H9 (cell line): ENCODE results near the gene YWHAH. TPM values are rescaled to one million over a fixed set of nuclear protein-coding genes. Genes with fewer than 3 reads are reported as not detected.

Experiments
- DNase-seq: peaks from one replicate; pipeline ENCODE4 v3.0.0-alpha.2; 2017
- H2AFZ ChIP-seq: one replicate; pipeline ENCODE4 v1.6.1; 2013; ENCODE audit warnings: mild to moderate bottlenecking, low read length, control low read depth, moderate library complexity
- H2AK5ac ChIP-seq: 2 replicates; pipeline ENCODE4 v1.6.1; 2013; ENCODE audit warnings: low read length, control low read depth, mixed read lengths; ENCODE audit not compliant: insufficient read length
- H2BK120ac ChIP-seq: one replicate; pipeline ENCODE4 v1.6.1; 2013; ENCODE audit warnings: low read depth, mild to moderate bottlenecking, low read length, control low read depth, inconsistent platforms; ENCODE audit not compliant: poor library complexity, severe bottlenecking
- H2BK12ac ChIP-seq: 2 replicates; pipeline ENCODE4 v1.6.1; 2013; ENCODE audit warnings: low read length, control low read depth, mixed read lengths, low read depth; ENCODE audit not compliant: insufficient read length
- H2BK15ac ChIP-seq: 2 replicates; pipeline ENCODE4 v1.6.1; 2013; ENCODE audit warnings: low read depth, low read length, control low read depth
- H2BK20ac ChIP-seq: one replicate; pipeline ENCODE4 v1.6.1; 2013; ENCODE audit warnings: low read depth, mild to moderate bottlenecking, low read length, control low read depth, inconsistent platforms; ENCODE audit not compliant: poor library complexity, severe bottlenecking
- H2BK5ac ChIP-seq: 2 replicates; pipeline ENCODE4 v1.6.1; 2013; ENCODE audit warnings: low read length, control low read depth, mixed read lengths; ENCODE audit not compliant: insufficient read length
- H3K14ac ChIP-seq: 2 replicates; pipeline ENCODE4 v1.6.1; 2013; ENCODE audit warnings: low read length, control low read depth; ENCODE audit not compliant: insufficient read depth
- H3K18ac ChIP-seq: 2 replicates; pipeline ENCODE4 v1.6.1; 2013; ENCODE audit warnings: low read depth, mild to moderate bottlenecking, mixed read lengths, low read length, control low read depth; ENCODE audit not compliant: insufficient read length
- H3K23ac ChIP-seq: 2 replicates; pipeline ENCODE4 v1.6.1; 2013; ENCODE audit warnings: low read length, control low read depth, mixed read lengths, low read depth; ENCODE audit not compliant: insufficient read length
- H3K23me2 ChIP-seq: 2 replicates; pipeline ENCODE4 v1.6.1; 2013; ENCODE audit warnings: low read depth, mild to moderate bottlenecking, mixed read lengths, low read length, control low read depth; ENCODE audit not compliant: insufficient read length, poor library complexity, severe bottlenecking
- H3K27ac ChIP-seq: 2 replicates; pipeline ENCODE4 v1.5.1; 2013; ENCODE audit warnings: low read length, control low read depth, mixed read lengths, low read depth; ENCODE audit not compliant: insufficient read length
- H3K27me3 ChIP-seq: 2 replicates; pipeline ENCODE4 v1.6.1; 2013; ENCODE audit warnings: low read length, control low read depth, inconsistent platforms; ENCODE audit not compliant: insufficient read depth
- H3K4ac ChIP-seq: 2 replicates; pipeline ENCODE4 v1.6.1; 2013; ENCODE audit warnings: low read depth, mild to moderate bottlenecking, control low read depth, inconsistent platforms, low read length, moderate library complexity
- H3K4me1 ChIP-seq: 2 replicates; pipeline ENCODE4 v1.6.1; 2013; ENCODE audit warnings: low read length, control low read depth, inconsistent platforms; ENCODE audit not compliant: insufficient read depth
- H3K4me2 ChIP-seq: 2 replicates; pipeline ENCODE4 v1.6.1; 2013; ENCODE audit warnings: low read length, control low read depth, mixed read lengths; ENCODE audit not compliant: insufficient read length, insufficient read depth
- H3K56ac ChIP-seq: 2 replicates; pipeline ENCODE4 v1.6.1; 2013; ENCODE audit warnings: low read depth, mild to moderate bottlenecking, mixed read lengths, low read length, control low read depth; ENCODE audit not compliant: insufficient read length
- H3K79me1 ChIP-seq: 2 replicates; pipeline ENCODE4 v1.6.1; 2013; ENCODE audit warnings: low read depth, mild to moderate bottlenecking, moderate library complexity, low read length, control low read depth, inconsistent platforms; ENCODE audit not compliant: insufficient read depth, poor library complexity, severe bottlenecking
- H3K79me2 ChIP-seq: 2 replicates; pipeline ENCODE4 v1.6.1; 2013; ENCODE audit warnings: low read length, control low read depth, inconsistent platforms; ENCODE audit not compliant: insufficient read depth
- H3K9ac ChIP-seq: 2 replicates; pipeline ENCODE4 v1.6.1; 2013; ENCODE audit warnings: low read length, control low read depth, mixed read lengths; ENCODE audit not compliant: insufficient read length; ENCODE audit errors: extremely low read depth
- H3K9me3 ChIP-seq: one replicate; pipeline ENCODE4 v1.6.1; 2013; ENCODE audit warnings: low read depth, low read length, inconsistent platforms; ENCODE audit not compliant: control insufficient read depth
- H3T11ph ChIP-seq: one replicate; pipeline ENCODE4 v1.6.1; 2013; ENCODE audit warnings: mild to moderate bottlenecking, low read length, control low read depth, inconsistent platforms
- H4K20me1 ChIP-seq: one replicate; pipeline ENCODE4 v1.6.1; 2013; ENCODE audit not compliant: control insufficient read depth, insufficient read length, insufficient read depth
- H4K5ac ChIP-seq: 2 replicates; pipeline ENCODE4 v1.6.1; 2013; ENCODE audit warnings: low read depth, mild to moderate bottlenecking, mixed read lengths, low read length, control low read depth; ENCODE audit not compliant: insufficient read length
- H4K8ac ChIP-seq: replicated peaks from 2 replicates; pipeline ENCODE4 v1.6.1; 2013; ENCODE audit warnings: low read length, control low read depth, mixed read lengths, low read depth; ENCODE audit not compliant: insufficient read length
- H4K91ac ChIP-seq: 2 replicates; pipeline ENCODE4 v1.6.1; 2013; ENCODE audit warnings: low read depth, mild to moderate bottlenecking, moderate library complexity, mixed read lengths, low read length, control low read depth; ENCODE audit not compliant: insufficient read length
- H3K27ac Mint-ChIP-seq, 3 experiments: 2 replicates in 2 of 3; 3 replicates in 1 of 3; pipeline ENCODE4 v1.8.0; 2020 to 2021; ENCODE audit warnings: mixed read lengths in 3 of 3, mild to moderate bottlenecking in 1 of 3, moderate library complexity in 1 of 3
- H3K27me3 Mint-ChIP-seq: 2 replicates; pipeline ENCODE4 v1.8.0; 2021; ENCODE audit warnings: low read depth, mild to moderate bottlenecking, moderate library complexity, mixed read lengths
- H3K36me3 Mint-ChIP-seq, 3 experiments: 2 replicates in 2 of 3; 3 replicates in 1 of 3; pipeline ENCODE4 v1.8.0; 2020 to 2021; ENCODE audit warnings: low read depth in 3 of 3, mixed read lengths in 3 of 3; ENCODE audit not compliant: insufficient read depth in 1 of 3
- H3K4me1 Mint-ChIP-seq, 2 experiments: 2 replicates each; pipeline ENCODE4 v1.8.0; 2020; ENCODE audit warnings: mixed read lengths in 2 of 2
- H3K4me3 Mint-ChIP-seq, 2 experiments: 2 replicates in 1 of 2; 3 replicates in 1 of 2; pipeline ENCODE4 v1.8.0; 2020 to 2021; ENCODE audit warnings: mild to moderate bottlenecking in 2 of 2, mixed read lengths in 2 of 2, moderate library complexity in 1 of 2
- H3K9me3 Mint-ChIP-seq, 2 experiments: 2 replicates in 1 of 2; 3 replicates in 1 of 2; pipeline ENCODE4 v1.8.0; 2020; ENCODE audit warnings: mild to moderate bottlenecking in 2 of 2, mixed read lengths in 2 of 2, moderate library complexity in 1 of 2
- WGBS: extraction: QIAGEN DNeasy Blood & Tissue Kit; methylation state at CpG from one replicate; pipeline ENCODE4 v1.1.7; 2013; ENCODE audit warnings: missing lambda C conversion rate, low lambda C conversion rate, mixed read lengths; ENCODE audit not compliant: insufficient read length; ENCODE audit errors: extremely low coverage; 5-methylcytosine and 5-hydroxymethylcytosine counted together
- total RNA-seq: library from RNA; stranded (reverse); gene quantifications from 2 replicates; pipeline ENCODE4 v1.2.1, GENCODE V29; 2021
- TF ChIP-seq, protein P1 (sequence below): fragments of 200-600 bp; sonication (generic); conservative IDR thresholded peaks from 3 replicates; pipeline ENCODE4 v1.8.0; 2021; ENCODE audit warnings: antibody characterized with exemption, mild to moderate bottlenecking

YWHAH gene
- total RNA-seq, 1 experiment from 2014 or later: 250 TPM

GRCh38 chr22:31998784-31999385 lies 54.5 kb downstream of the YWHAH start:
- Histone ChIP-seq H4K20me1 (no peaks in the 10 kb centered on the region), H3K4ac (no peak overlapping the region), H3K14ac (no peak overlapping the region; the same call in 1 of the 2 replicates), H3K23ac (no peak overlapping the region), H4K8ac (no peak overlapping the region), H3K56ac (no peak overlapping the region), H3K4me2 (no peak overlapping the region), H2AK5ac (no peak overlapping the region), H2BK5ac (no peak overlapping the region), H3K79me2 (no peaks in the 10 kb centered on the region), H3K23me2 (no peaks in the 10 kb centered on the region), H3K27ac (no peak overlapping the region), H2AFZ (no peak overlapping the region), H3K27me3 (no peaks in the 10 kb centered on the region), H3K9ac (no peak overlapping the region), H3K79me1 (no peaks in the 10 kb centered on the region), H3K9me3 (no peaks in the 10 kb centered on the region), H4K5ac (no peak overlapping the region), H4K91ac (no peak overlapping the region), H3K4me1 (no peaks in the 10 kb centered on the region; the same call in 1 of the 2 replicates), H2BK20ac (no peak overlapping the region), H2BK15ac (no peak overlapping the region), H3K18ac (no peak overlapping the region), H2BK120ac (no peak overlapping the region), H3T11ph (no peak overlapping the region), H2BK12ac (no peak overlapping the region)
- Mint-ChIP-seq H3K4me1 (no peaks in the 10 kb centered on the region), H3K36me3 (no peaks in the 10 kb centered on the region), H3K27ac (no peak overlapping the region), H3K27me3 (peaks cover 28% of the 10 kb centered on the region), H3K9me3 (peaks cover 0 to 3% of the 10 kb centered on the region in 2 experiments; a peak in 1 of 5 replicates), H3K4me3 (no peak overlapping the region)
- TF ChIP-seq, protein P1, sequence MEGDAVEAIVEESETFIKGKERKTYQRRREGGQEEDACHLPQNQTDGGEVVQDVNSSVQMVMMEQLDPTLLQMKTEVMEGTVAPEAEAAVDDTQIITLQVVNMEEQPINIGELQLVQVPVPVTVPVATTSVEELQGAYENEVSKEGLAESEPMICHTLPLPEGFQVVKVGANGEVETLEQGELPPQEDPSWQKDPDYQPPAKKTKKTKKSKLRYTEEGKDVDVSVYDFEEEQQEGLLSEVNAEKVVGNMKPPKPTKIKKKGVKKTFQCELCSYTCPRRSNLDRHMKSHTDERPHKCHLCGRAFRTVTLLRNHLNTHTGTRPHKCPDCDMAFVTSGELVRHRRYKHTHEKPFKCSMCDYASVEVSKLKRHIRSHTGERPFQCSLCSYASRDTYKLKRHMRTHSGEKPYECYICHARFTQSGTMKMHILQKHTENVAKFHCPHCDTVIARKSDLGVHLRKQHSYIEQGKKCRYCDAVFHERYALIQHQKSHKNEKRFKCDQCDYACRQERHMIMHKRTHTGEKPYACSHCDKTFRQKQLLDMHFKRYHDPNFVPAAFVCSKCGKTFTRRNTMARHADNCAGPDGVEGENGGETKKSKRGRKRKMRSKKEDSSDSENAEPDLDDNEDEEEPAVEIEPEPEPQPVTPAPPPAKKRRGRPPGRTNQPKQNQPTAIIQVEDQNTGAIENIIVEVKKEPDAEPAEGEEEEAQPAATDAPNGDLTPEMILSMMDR: no peak
- WGBS: 100% methylated on average over 2 of the region's 3 CpGs
- no peak for DNase-seq
